GM12892 (cell line): ENCODE results near the gene NFKBIL1.
A peak's percentile ranks its signal among the peaks of the same experiment; 100 is the strongest.

Experiments used
- POLR2A ChIP-seq: IDR thresholded peaks from 2 replicates; pipeline ENCODE4 v1.6.1; 2011; ENCODE audit warnings: low read depth, low read length, control low read depth
- POLR2AphosphoS5 ChIP-seq: IDR thresholded peaks from 2 replicates; pipeline ENCODE4 v1.6.1; 2011; ENCODE audit warnings: low read depth, low read length, control low read depth

DNA sequence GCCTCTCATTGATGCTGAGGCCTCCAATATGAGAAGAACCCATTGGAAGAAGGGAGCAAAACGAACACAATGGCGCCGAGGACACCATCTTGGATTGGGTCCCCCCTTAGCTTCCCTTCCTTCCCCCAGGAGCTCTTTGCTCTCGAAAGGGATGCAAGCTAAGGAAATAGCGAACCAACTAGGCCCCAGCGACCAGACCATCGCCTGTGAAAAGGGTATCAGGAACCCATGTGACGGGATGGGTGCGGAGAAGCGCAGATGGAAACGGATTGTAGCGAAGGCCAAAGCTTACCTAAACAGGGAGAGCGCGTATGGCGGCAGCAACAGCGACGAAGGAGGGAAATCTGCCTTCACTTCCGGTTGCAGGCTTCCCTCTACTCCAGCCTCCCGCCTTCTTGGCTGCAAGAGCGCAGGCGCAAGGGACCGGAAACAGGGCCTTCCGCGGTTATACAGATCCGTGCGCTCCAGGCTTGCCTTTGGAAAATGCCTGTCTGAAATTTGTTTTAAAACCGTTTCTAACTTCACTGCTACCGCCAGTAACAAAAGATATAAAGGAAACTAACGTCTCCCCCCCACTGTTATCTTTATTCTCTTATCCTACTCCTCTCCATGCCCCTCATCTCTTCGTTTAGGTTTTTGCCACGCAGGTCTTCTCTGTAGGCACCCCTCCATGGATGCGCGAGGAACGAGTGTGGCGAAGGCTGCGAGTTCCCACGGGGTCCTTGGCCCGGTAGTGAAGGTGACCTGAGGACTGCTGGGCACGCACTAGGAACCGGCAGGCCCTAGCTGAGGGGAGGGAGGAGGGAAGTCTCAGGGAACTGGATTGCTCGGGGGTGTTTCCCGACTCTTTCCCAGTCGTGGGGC is 5.5 kb upstream of the NFKBIL1 start, which contains the start of gene DDX39B:
- TF ChIP-seq POLR2AphosphoS5, result peak; percentile 99
- TF ChIP-seq POLR2A, result peak; percentile 98
